ENCODE results near the gene DRD2. TPM values are rescaled to one million over a fixed set of nuclear protein-coding genes. Genes with fewer than 3 reads are reported as not detected.
A peak's percentile ranks its signal among the peaks of the same experiment; 100 is the strongest.

DRD2 gene
- total and polyA plus RNA-seq, 2 of the 13 experiments (the other 11 are each of a cell fraction or from before 2014, with no cell fraction given), result not detected

DNA sequence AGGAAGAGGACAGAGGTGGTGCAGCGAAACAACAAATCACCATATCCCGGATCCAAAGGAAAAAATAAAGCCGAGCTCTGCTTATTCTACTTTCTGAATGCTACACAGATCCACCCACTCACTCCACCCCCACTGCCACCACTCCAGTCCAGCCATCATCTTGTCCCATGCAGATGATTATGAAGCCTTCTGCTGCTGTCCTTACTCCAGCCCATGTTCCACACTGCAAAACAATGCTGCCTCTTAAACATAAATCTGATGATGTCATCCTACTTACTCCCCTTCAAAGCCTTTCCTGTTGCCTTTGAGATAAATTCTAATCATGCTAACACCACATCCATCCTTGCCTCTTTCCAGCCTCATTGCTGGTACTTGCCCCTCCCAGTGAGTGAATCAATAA, 6.5 kb upstream of the DRD2 start:
- in situ Hi-C loops (cut with HindIII; ENCODE audit: extremely low pct_ligation_motif_present, low pct_unique_long_range_greater_than_20kb) (no loop called here), intact Hi-C loops (cut with micrococcal nuclease; ENCODE audit: unreplicated experiment) (no loop called here)
- Histone ChIP-seq H3K27me3 (ENCODE audit: control insufficient read depth in 1 of 2, insufficient read depth in 2 of 2, low read length in 2 of 2) (peaks cover 0 to 11% of the 10 kb centered on the region in 2 experiments; a peak in 3 of 5 replicates), H3K4me1 (ENCODE audit: insufficient read depth, low read length) (no peaks in the 10 kb centered on the region), H3K36me3 (replicated peaks in 1 of 2; ENCODE audit: control insufficient read depth in 1 of 2, insufficient read depth in 2 of 2, low read length in 2 of 2) (no peaks in the 10 kb centered on the region), H3K4me2 (ENCODE audit: low read depth, low read length) (no peak overlapping the region), H3K9me3 (ENCODE audit: low read length) (no peaks in the 10 kb centered on the region), H3K4me3 (replicated peaks in 1 of 3; ENCODE audit: insufficient read depth in 1 of 3, low read depth in 2 of 3, low read length in 3 of 3) (no peak overlapping the region), H3K79me2 (ENCODE audit: insufficient read depth, low read length) (no peaks in the 10 kb centered on the region), H3K27ac (ENCODE audit: extremely low read length, insufficient read depth, low read length) (no peak overlapping the region), H4K20me1 (ENCODE audit: insufficient read depth, low read length) (no peaks in the 10 kb centered on the region), H2AFZ (ENCODE audit: low read length) (no peak overlapping the region), H3K9ac (ENCODE audit: insufficient read depth, low read depth, low read length) (no peak overlapping the region)
- no peak for ATAC-seq
- TF ChIP-seq MTA3 (CRISPR knock-in tag; IDR thresholded peaks at IDR 0.05) (no peak), ATF7 (IDR thresholded peaks at IDR 0.05) (peak; percentile 93), ATF7 (CRISPR knock-in tag; IDR thresholded peaks at IDR 0.05) (no peak)
- no peak for FAIRE-seq
- no TSS peak for BruUV-seq (replicated peaks)
- WGBS (ENCODE audit: low lambda C conversion rate), result 0% methylated on average over 2 of the region's 3 CpGs
- CTCF ChIA-PET (ENCODE audit: low intra/inter-chr PET ratio, low total read pairs), result no interaction called here
- POLR2A ChIA-PET, result no interaction called here
- DNase-seq (ENCODE audit: low spot score), result no peak

DNA sequence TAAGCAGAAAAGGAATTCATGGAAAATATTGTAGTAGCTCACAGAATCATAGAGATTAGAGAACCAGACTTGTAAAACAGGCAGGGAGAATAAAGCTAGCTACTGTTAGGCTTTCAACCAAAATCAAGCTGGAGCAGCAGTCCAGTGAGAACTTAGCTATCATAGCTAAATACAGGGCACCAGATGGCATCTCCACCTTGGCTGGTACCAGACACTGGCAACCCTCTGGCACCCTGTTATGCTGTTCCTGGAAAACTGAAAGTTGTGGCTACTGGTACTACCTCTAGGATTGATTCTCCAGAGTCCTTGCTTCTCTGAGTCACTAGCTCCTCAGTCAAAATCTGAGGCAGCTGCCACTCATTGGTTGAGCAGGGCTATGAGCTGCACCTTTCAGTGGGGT, 6.0 kb upstream of the DRD2 start:
- in situ Hi-C loops (cut with HindIII; ENCODE audit: extremely low pct_ligation_motif_present, low pct_unique_long_range_greater_than_20kb), result no loop called here
- Histone ChIP-seq H3K4me1 (ENCODE audit: insufficient read depth, low read length) (no peaks in the 10 kb centered on the region), H3K9ac (ENCODE audit: insufficient read depth, low read depth, low read length) (no peak overlapping the region), H3K9me3 (ENCODE audit: low read length) (no peaks in the 10 kb centered on the region), H2AFZ (ENCODE audit: low read length) (no peak overlapping the region), H3K27ac (ENCODE audit: extremely low read length, insufficient read depth, low read length) (no peak overlapping the region), H3K4me3 (replicated peaks in 1 of 3; ENCODE audit: insufficient read depth in 1 of 3, low read depth in 2 of 3, low read length in 3 of 3) (no peak overlapping the region), H3K79me2 (ENCODE audit: insufficient read depth, low read length) (no peaks in the 10 kb centered on the region), H3K4me2 (ENCODE audit: low read depth, low read length) (no peak overlapping the region), H4K20me1 (ENCODE audit: insufficient read depth, low read length) (no peaks in the 10 kb centered on the region), H3K27me3 (ENCODE audit: control insufficient read depth in 1 of 2, insufficient read depth in 2 of 2, low read length in 2 of 2) (peaks cover 2 to 15% of the 10 kb centered on the region in 2 experiments; a peak in 4 of 5 replicates), H3K36me3 (replicated peaks in 1 of 2; ENCODE audit: control insufficient read depth in 1 of 2, insufficient read depth in 2 of 2, low read length in 2 of 2) (no peaks in the 10 kb centered on the region)
- ChIA-PET POLR2A (no interaction called here), CTCF (ENCODE audit: low intra/inter-chr PET ratio, low total read pairs) (no interaction called here)
- intact Hi-C loops (cut with micrococcal nuclease; ENCODE audit: unreplicated experiment), result no loop called here
- FAIRE-seq (no peak), DNase-seq (ENCODE audit: low spot score) (no peak), ATAC-seq (no peak)
- no TSS peak for BruUV-seq (replicated peaks)
- TF ChIP-seq, protein P1, sequence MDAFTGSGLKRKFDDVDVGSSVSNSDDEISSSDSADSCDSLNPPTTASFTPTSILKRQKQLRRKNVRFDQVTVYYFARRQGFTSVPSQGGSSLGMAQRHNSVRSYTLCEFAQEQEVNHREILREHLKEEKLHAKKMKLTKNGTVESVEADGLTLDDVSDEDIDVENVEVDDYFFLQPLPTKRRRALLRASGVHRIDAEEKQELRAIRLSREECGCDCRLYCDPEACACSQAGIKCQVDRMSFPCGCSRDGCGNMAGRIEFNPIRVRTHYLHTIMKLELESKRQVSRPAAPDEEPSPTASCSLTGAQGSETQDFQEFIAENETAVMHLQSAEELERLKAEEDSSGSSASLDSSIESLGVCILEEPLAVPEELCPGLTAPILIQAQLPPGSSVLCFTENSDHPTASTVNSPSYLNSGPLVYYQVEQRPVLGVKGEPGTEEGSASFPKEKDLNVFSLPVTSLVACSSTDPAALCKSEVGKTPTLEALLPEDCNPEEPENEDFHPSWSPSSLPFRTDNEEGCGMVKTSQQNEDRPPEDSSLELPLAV (CRISPR knock-in tag; conservative IDR thresholded peaks at IDR 0.05; ENCODE audit: low read depth), result no peak
- TF ChIP-seq ZNF720 (CRISPR knock-in tag; IDR thresholded peaks at IDR 0.05) (no peak), ZNF264 (CRISPR knock-in tag; IDR thresholded peaks at IDR 0.05) (no peak), ZNF468 (CRISPR knock-in tag; IDR thresholded peaks at IDR 0.05) (no peak), ZNF891 (CRISPR knock-in tag; IDR thresholded peaks at IDR 0.05) (no peak), ZNF205 (CRISPR knock-in tag; IDR thresholded peaks at IDR 0.05) (no peak), ZNF251 (CRISPR knock-in tag; IDR thresholded peaks at IDR 0.05) (no peak), ZNF766 (CRISPR knock-in tag; IDR thresholded peaks at IDR 0.05; ENCODE audit: borderline replicate concordance) (no peak), ZNF556 (CRISPR knock-in tag; IDR thresholded peaks at IDR 0.05; ENCODE audit: borderline replicate concordance) (no peak), ZNF7 (CRISPR knock-in tag; IDR thresholded peaks at IDR 0.05) (no peak), ZFP36L2 (CRISPR knock-in tag; IDR thresholded peaks at IDR 0.05) (no peak), TBL1XR1 (IDR thresholded peaks at IDR 0.05; ENCODE audit: borderline replicate concordance, low read length, partially characterized antibody) (no peak), GLI4 (CRISPR knock-in tag; IDR thresholded peaks at IDR 0.05; ENCODE audit: borderline replicate concordance) (no peak), ZNF879 (CRISPR knock-in tag; IDR thresholded peaks at IDR 0.05) (no peak), ZNF570 (CRISPR knock-in tag; IDR thresholded peaks at IDR 0.05; ENCODE audit: borderline replicate concordance) (no peak)
- TF ChIP-seq, protein P2, sequence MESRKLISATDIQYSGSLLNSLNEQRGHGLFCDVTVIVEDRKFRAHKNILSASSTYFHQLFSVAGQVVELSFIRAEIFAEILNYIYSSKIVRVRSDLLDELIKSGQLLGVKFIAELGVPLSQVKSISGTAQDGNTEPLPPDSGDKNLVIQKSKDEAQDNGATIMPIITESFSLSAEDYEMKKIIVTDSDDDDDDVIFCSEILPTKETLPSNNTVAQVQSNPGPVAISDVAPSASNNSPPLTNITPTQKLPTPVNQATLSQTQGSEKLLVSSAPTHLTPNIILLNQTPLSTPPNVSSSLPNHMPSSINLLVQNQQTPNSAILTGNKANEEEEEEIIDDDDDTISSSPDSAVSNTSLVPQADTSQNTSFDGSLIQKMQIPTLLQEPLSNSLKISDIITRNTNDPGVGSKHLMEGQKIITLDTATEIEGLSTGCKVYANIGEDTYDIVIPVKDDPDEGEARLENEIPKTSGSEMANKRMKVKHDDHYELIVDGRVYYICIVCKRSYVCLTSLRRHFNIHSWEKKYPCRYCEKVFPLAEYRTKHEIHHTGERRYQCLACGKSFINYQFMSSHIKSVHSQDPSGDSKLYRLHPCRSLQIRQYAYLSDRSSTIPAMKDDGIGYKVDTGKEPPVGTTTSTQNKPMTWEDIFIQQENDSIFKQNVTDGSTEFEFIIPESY (CRISPR knock-in tag; IDR thresholded peaks at IDR 0.05), result no peak
